NK-92 (cell line): Measurements from ENCODE around the gene KLC4.
A peak's percentile ranks its signal among the peaks of the same experiment; 100 is the strongest.
"Not testable (repeated sequence)": the region's sequence is repeated elsewhere in the genome, so short reads cannot be mapped to it uniquely, and the experiment has no call there.

Experiments used
- DNase-seq: peaks from one replicate; lab custom pipeline; 2025; ENCODE audit not compliant: unreplicated experiment; lab: John Stamatoyannopoulos, UW

KLC4 gene

DNA sequence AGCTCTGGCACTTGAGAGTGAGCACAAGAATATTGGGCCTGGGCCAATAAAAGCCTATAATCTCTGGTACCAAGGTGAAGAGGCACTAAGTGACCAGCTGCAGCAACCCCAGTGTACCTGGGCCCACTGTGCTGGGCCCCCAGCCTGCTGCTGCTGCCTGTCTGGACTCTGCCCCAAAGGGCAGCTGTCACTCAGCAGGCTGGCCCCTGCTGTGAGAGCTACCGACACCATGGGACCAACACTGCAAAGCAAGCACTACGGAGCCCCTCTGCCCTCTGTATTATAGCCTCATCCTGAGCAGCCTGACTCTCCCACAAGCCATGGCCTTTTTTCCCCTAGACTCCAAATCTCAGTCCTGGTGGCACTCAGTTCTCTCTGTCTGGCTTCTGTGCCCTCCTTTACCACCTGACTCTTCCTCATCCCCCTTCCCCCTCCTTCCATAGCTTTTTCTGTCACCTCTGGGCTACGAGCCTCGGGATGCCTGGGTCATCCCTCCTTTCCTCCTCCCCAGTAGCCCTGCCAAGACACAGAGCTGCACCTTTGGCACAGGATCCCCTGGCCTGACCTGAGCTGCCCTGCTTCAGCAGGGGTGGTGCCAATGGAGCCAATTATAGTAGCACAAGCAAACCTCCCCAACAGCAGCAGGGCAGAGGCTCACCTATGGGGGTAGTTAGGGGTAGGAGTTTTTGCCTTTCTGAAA, 23.8 kb upstream of the KLC4 start:
- DNase-seq: no peak

DNA sequence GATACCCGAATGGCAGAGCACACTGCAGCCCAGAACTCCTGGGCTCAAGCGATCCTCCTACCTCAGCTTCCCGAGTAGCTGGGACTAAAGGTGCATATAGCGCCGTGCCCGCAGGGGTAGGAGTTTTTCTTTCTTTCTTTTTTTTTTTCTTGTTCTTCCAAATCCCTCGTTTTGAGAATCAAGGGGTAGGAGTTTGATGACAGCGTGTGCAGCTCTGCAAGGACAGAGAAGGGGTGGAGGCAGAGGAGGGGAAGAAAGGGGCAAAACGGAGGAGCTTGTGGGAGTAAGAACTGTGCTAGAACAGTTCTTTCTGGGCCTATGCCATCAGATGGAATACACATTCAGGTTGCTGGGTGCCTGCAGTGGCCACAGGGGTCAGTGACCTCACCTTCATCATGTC, 22.7 kb upstream of the KLC4 start:
- DNase-seq: no peak

DNA sequence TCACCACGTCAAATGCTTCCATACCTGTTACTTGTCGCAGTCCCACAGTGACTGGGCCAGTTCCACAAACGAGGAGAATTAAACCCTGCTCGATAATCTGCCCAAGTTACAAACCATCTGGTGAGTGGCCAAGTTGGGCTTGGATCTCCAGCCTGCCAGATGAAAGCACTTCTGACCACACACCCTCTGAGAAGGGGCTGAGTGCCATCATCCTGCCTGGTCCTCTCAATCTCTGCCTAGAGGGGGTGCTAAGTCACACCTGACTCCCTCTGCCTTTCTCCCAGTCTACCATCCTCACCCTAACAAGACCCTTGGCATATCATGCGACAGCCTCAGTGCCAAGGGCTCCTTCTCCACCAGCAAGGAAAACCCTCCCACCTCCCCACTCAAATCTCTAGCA, 22.2 kb upstream of the KLC4 start:
- no peak for DNase-seq

DNA sequence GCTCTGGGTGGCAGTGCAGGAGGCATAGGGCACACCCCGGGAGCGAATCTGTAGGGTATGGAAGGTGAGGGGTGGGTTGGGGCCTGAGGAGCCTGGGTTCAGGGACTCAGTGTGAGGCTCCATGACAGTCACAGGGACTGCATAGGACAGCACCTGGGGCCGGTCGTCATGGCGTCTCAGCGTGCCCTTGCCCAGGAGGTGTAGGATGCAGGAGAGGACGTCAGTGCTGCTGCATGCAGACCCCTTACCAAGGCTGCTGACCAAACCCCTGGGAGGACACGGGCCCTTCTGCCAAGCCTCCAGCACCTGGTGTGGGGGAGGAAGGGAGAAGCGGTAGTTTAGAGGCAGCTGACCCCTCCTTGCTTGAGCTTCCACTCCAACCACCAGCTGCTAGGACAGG, 21.7 kb upstream of the KLC4 start:
- no peak for DNase-seq

DNA sequence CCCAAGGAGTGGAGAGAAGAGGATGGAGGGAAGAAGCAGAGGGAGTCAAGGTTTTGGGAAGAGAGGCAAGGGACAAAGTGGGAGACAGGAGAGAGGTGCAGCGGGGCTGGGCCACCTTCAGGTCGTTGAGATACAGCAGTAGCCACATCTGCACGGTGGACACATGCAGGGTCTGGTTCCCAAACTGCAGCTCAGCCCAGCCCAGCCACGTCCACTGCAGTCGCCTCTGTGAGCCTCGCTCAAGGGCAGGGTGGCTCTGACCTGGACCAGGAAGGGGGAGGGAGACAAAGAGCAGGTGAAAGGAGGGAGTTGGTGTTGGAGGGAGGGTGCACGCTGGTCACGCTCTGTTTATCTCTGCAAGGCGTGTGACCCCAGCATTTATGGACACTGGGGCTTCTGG, 20.7 kb upstream of the KLC4 start:
- no peak for DNase-seq

DNA sequence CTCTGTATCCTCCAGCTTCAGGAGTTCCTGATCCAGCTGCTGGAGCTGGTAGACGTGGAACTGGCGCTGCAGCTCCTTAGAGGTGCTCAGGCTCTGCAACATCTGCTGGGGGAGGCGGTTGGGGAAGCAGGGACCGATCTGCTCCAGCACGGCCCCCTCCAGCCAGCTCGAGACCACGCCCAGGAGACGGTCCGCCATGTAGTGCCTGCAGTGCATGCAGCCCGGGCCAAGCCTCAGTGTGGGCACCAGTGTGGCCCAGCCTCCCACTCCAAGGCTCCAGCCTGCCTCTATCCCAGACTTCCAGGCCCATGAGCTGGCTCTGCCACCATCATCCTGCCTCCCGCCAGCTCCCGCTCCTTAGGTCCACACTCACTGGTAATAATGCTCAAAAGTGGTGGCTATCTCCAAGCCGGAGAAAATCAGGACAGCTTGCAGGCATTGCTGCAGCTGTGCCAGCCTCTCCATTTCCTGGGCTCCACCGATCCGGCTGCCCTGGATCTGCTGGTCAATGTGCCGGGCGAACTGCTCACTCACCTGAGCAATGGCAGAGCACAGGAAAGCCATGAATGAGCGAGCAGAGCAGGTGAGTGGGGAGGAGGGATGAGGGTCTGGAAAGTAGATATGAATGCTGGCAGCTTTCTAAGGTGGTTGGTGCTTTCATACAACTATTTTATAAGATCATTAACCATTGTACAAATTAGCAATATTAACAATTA, 18.7 kb upstream of the KLC4 start:
- no peak for DNase-seq

DNA sequence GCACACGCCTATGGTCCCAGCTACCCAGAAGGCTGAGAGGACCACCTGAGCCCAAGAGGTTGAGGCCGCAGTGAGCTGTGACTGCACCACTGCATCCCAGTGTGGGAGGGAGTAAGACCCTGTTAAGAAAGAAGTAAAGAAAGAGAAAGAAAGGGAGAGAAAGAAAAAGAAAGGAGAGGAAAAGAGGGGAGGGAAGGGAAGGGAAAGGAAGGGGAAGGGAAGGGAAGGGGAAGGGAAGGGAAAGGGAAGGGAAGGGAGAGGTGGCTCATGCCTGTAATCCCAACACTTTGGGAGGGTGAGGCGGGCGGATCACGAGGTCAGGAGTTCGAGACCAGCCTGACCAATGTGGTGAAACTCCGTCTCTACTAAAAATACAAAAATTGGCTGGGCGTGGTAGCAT, 18.0 kb upstream of the KLC4 start:
- DNase-seq: not testable (repeated sequence)

DNA sequence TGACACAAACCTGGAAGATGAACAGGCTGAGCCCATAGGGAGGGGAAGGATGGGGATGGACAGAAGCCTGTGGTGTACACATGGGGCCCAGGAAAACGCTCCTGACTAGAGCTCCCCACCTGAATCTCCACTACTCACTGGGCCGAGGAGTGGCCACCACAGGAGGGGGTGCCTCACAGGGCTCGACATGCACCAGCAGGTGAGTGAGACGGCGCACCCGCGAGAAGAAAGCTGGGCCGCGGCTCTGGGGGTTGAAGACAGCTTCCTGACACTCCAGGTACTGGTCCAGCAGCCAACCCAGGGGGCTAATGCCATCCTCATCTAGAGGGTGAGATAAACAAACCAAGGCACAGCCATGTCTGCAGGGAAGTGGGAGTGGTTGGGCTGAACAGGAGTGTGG, 16.1 kb upstream of the KLC4 start:
- no peak for DNase-seq

DNA sequence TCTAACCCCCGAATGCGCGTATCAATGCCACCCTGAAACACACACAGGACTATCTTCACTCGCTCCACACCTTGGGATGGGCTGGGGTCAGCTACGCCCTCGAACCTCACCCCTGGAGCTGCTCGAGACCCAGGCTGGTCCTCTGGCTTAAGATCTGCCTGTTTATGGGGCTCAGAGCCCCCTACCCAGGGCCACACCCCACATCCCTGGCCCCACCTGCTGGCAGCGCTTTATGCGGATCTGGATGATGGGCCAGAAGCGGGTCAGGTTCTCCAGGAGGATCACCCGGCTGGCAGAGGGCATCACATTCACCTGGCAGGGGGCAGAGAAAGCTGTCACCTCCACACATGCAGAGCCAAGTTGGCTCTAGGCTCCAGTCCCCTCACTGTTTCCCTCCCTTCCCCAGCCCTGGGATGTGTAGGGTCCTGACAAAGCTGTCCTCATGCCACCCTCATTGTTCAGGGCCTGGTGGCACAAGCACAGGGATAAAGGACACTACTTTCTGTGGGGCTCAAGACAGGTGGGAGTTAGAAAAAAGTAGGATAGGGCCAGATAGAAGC, 14.0 kb upstream of the KLC4 start:
- DNase-seq: no peak

DNA sequence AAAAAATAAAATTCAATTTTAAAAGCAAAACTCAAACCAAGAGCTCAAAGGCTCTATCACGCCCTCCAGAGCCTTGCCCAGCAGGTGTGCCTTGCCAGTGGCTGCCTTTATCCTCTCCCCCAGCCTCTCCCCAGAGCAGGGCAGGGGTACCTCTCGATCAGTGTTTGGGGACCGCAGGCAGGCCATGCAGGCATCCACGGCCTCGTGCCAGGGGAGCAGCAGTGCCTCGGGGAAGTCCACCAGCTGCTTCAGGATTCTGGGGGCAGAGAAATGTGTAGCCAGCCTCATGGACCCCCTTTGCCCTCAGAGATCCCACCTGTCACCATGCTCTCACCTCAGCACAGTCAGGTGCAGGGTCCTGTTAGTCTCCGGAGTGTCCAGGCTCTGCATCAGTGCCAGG, 11.4 kb upstream of the KLC4 start:
- DNase-seq: no peak

DNA sequence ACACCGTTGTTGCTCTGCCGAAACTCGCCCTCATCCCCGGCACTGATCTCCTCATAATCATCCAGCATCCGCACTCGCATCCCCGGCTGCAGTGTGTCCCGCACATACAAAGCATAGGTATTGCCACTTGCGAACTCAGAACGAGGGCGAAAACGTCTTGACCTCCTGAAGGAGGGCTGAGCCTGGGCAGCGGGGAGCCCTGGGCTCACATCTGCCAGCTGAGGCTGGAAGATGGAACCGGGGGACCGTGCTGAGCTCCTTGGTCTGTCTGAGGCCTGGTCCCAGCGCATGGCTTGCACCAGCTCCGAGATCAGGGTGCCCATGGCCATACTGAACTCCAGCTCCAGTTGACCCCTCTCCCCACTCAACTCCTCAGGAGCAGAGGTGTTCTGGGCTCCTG, 8.4 kb upstream of the KLC4 start:
- DNase-seq: no peak

DNA sequence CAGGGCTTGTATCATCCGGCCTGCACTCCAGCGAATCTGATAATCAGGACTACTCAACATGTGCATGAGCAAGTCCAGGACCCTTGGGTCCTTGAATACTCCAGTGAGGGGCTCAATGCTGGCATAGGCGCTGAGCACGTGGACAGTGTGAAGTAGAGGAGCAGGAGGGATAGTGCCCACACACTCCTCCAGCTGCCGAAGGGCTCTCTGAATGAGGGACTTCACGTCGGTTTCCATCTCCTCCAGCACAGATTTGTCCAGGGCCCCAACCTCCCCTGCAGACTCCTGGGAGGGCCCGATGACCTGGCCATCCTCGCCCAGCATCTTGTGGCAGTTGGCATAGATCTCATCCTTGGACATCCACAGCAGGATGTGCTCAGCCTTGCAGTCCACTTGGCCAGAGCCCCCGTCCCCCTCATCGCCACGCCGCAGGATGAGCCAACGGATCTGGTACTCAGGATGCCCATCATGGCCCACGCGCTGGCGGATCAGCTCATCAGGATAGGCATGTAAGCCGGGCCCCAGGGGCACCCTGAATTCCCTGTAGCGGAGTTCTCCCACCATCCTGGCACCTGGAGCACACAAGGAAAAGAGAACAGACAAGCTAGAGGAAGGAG, 7.1 kb upstream of the KLC4 start:
- no peak for DNase-seq

DNA sequence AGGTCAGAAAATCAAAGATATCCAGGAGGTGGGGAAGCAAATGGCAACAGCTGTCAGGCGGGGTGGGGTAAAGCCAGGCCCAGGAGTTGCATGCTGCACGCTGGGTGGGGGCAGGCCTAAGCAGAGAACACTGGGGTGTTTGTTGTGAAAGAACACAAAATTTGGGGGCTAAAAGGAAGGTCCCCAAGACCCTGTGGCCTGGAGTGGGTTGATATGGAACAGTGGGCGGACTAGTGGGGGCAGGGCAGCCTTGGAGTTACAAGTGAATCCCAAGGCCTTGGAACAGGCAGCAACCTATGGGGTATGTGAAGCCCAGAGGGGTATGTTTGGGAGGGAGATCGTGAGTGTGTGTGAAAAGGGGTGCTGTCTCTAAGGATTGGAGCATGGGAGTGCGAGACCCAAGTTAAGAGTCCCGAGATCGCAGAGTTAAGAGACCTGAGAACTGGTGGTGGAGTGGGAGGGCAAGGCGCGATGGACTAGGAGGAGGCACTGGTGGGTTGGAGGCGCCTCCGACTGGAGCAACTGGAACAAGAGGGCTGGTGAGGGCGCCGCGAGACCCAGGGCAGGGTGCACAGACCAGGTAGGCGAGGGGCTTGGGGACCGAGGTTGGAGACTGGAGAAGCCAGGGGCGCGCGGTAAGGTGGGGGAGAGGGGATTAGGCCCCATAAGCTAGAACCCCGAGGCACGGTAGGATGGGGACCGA, 6.4 kb upstream of the KLC4 start:
- no peak for DNase-seq

DNA sequence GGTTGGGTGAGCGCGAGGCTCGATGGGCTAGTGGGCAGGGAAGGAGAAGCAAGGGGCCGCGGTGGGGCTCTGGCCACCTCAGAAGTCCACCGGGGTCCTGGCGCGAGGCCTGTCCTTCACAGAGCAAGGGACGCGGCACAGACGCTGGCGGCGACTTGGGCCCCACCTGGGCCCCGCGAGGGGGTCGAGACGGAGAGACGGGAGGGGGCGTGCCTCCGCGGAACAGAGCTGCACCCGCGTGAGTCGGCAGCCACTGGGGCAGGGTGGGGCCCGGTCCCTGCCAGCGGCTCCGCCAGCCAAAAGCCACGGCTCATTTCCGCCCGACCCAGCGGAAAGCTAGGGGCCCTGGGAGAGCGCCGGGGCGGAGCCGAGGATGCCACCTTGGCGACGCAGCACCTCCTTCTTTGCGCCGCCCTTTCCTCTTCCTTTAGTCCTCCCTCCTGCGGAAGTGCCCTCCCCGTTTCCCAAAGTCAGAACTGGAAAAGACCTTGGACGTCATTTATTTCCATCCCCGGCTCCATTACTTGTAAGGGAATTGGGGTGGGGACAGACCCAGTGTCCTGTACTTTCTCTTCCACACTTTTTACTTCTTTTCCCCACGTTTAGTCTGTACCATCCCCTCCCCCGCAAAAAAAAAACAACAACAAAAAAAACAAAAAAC, 5.8 kb upstream of the KLC4 start, which contains the start of gene CUL7:
Gene CUL7 (minus strand): TSS at position 307 of the 661 bp plus-strand sequence. CDS start 1,063 bp downstream, outside the sequence.
- peak; percentile 41 for DNase-seq

DNA sequence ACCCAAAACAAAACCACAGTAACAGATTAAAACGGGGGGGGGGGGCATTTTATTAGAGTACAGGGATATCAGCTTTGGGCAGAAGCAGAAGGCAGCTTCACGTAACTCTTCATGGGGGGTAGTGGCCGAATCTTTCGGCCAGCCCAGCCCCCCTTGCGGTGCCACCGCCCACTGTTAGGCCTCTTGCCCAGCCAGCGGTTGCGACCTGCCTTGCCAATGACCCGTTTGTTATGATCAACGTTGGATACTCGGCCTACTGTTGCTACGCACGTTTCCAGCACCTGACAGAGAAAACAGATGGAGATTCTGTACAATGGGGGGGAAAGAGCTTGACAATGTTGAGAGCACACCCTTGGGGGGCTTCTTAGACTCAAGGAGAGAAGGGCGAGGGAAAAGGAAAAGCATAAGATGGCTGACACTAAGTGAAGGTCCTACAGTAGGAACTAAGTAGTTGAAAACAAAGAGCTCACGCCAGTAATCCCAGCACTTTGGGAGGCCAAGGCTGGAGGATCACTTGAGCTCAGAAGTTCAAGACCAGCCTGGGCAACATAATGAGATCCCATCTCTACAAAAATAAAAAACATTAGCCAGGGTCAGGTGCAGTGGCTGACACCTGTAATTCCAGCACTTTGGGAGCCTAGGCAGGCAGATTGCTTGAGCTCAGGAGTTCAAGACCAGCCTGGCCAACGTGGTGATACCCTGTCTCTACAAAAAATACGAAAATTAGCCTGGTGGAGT, 5.1 kb upstream of the KLC4 start:
- DNase-seq: no peak

DNA sequence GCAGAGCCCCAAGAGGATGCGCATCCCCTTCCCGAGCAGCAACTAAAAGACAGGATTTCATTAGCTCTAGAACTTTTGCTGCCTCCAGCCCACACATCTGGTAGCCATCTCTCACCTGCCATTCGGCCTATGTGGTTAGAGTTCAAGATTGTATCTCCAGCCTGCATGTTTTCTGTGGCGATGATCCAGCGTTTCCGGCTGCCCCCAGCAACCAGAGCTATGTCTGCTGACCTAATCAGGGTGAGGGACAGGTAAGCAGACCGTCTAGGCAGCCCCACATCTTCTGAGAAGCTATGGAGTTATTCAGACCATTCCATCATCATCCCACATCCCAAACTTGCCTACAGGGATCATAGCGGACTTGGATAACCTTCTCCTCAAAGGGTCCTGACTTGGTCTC, 3.5 kb upstream of the KLC4 start:
- no peak for DNase-seq

DNA sequence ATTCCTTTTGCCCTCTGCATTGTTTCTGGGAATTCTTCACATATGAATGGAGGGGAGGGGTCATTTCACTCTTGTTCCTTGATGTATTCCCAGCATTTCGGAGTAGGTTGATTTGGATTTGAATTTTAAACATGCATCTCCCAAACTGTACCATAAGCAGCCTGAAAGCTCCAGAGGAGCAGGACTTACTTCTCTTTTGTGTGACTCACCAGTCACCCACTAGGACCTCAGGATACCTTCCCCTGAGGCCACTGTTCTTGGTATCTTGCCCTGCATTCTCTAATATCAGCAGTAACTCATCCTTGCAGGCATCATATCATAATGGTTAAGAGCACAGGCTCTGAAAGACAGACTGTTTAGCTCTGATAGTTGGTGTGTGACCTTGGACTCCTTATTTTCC, 900 bp upstream of the KLC4 start:
- no peak for DNase-seq

DNA sequence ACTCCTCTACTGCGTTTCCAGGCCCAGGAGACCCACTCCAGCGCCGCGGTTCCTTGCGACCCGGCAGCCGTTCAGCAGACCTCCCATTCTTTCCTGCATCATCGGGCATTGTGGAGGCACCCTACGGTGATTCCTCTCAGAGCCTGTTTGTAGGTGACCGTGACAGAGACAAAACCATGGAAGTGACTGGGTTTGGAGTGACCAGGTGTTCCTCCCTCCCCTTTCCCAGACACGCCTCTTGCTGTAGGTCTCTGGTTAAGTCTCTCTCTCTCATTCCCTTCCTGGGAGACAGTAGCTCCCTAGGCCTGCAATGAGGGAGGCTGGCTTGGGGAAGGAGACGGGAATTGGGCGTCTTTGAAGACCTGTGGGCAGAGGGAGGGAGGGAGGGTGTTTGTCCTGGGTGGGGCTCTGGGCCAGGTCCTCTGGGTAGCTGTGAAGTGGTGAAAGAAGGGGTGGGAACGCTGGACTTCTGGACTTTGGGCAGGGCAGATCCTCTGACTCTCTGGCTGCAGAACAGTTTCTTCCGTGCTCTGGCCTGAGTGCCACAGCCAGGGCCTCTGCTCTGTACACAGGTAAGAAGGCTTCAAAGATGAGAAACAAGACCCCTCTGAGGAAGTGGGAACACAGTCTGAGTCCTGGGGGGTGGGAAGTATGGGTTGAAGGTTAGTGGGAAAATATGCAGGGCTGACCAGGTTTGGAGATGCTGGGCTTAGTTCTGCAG, 763 bp downstream of the KLC4 start:
- DNase-seq: no peak

DNA sequence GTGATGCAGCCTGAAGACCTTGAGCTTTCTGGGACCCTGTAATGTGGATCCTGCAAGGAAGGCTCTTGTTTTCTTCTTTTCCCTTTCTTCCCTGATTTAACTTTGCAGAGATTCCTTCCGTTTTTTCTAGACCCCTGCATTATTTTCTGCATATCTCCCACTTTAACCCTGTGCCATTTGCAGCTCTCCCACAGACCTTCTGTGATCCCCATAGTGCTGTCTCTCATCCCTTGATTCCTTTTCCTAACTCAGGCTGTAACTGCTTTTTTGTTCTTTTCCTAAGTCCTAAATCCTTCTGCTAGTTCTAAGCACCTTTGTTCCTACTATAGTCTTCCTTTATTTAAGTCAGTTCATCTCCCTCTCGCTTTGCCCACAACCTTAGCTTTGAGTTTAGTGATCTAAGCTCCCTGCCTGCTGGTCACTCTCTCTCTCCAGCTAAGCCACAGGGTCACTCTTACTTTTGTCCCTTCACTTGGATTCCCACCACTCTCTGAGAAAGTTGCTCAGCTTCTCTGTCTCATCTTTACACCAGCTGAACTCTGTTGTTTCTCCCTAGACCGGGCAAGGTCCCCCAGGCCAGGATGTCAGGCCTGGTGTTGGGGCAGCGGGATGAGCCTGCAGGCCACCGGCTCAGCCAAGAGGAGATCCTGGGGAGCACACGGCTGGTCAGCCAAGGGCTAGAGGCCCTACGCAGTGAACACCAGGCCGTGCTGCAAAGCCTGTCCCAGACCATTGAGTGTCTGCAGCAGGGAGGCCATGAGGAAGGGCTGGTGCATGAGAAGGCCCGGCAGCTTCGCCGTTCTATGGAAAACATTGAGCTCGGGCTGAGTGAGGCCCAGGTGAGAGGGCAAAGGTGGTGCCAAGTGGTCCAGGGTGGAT, 1.6 kb downstream of the KLC4 start:
- no peak for DNase-seq
